Mesenchymal stem cell (in vitro differentiated cells and primary cell): ENCODE results near the gene JAK2.

Experiments
- DNase-seq: peaks from one replicate; pipeline ENCODE4 v3.0.0-alpha.2; 2013
- H2AFZ ChIP-seq: one replicate; pipeline ENCODE4 v1.6.1; 2013; ENCODE audit warnings: low read depth, mild to moderate bottlenecking, control low read depth, inconsistent platforms, low read length, moderate library complexity
- H2AK5ac ChIP-seq: 2 replicates; pipeline ENCODE4 v1.6.1; 2013; ENCODE audit warnings: low read length, moderate library complexity, mild to moderate bottlenecking, inconsistent platforms; ENCODE audit not compliant: severe bottlenecking
- H2BK120ac ChIP-seq: one replicate; pipeline ENCODE4 v1.6.1; 2013; ENCODE audit warnings: low read depth, mild to moderate bottlenecking, inconsistent platforms, low read length, moderate library complexity
- H2BK12ac ChIP-seq, 2 experiments: one replicate each; pipeline ENCODE4 v1.6.1; 2013; ENCODE audit warnings: inconsistent platforms in 2 of 2, low read length in 2 of 2, mild to moderate bottlenecking in 2 of 2, moderate library complexity in 2 of 2, control low read depth in 1 of 2
- H2BK15ac ChIP-seq: one replicate; pipeline ENCODE4 v1.6.1; 2013; ENCODE audit warnings: mild to moderate bottlenecking, low read depth, inconsistent platforms; ENCODE audit not compliant: poor library complexity, severe bottlenecking
- H2BK5ac ChIP-seq: 2 replicates; pipeline ENCODE4 v1.6.1; 2013; ENCODE audit warnings: low read depth, mild to moderate bottlenecking, low read length, control low read depth, inconsistent platforms; ENCODE audit not compliant: poor library complexity, severe bottlenecking
- H3K14ac ChIP-seq, 2 experiments: one replicate each; pipeline ENCODE4 v1.6.1; 2013; ENCODE audit warnings: inconsistent platforms in 2 of 2, low read length in 2 of 2, control low read depth in 1 of 2, mild to moderate bottlenecking in 1 of 2, moderate library complexity in 1 of 2
- H3K18ac ChIP-seq, 2 experiments: one replicate each; pipeline ENCODE4 v1.6.1; 2013; ENCODE audit warnings: inconsistent platforms in 2 of 2, low read length in 2 of 2, control low read depth in 1 of 2, low read depth in 1 of 2, mild to moderate bottlenecking in 1 of 2
- H3K23ac ChIP-seq, 2 experiments: one replicate each; pipeline ENCODE4 v1.6.1; 2013; ENCODE audit warnings: inconsistent platforms in 2 of 2, low read length in 2 of 2, mild to moderate bottlenecking in 2 of 2, moderate library complexity in 2 of 2, control low read depth in 1 of 2
- H3K27ac ChIP-seq: 2 replicates; pipeline ENCODE4 v1.5.1; 2013; ENCODE audit warnings: mild to moderate bottlenecking, moderate library complexity, low read length, control low read depth, inconsistent platforms; ENCODE audit not compliant: poor library complexity, severe bottlenecking
- H3K27me3 ChIP-seq, 2 experiments: 2 replicates each; pipeline versions ENCODE4 v1.6.1 to v1.7.0; 2013; ENCODE audit warnings: low read length in 2 of 2, mild to moderate bottlenecking in 2 of 2, moderate library complexity in 2 of 2, control low read depth in 1 of 2, inconsistent platforms in 1 of 2; ENCODE audit not compliant: control insufficient read depth in 1 of 2, insufficient read depth in 1 of 2
- H3K36me3 ChIP-seq, 2 experiments: 2 replicates each; pipeline versions ENCODE4 v1.6.1 to v1.7.0; 2013; ENCODE audit warnings: low read length in 2 of 2, control low read depth in 1 of 2, inconsistent platforms in 1 of 2, low read depth in 1 of 2, mild to moderate bottlenecking in 1 of 2; ENCODE audit not compliant: insufficient read depth in 2 of 2, control insufficient read depth in 1 of 2
- H3K4ac ChIP-seq, 2 experiments: one replicate each; pipeline ENCODE4 v1.6.1; 2013; ENCODE audit warnings: inconsistent platforms in 2 of 2, low read length in 2 of 2, mild to moderate bottlenecking in 2 of 2, moderate library complexity in 2 of 2, control low read depth in 1 of 2, low read depth in 1 of 2
- H3K4me1 ChIP-seq: 2 replicates; pipeline ENCODE4 v1.6.1; 2013; ENCODE audit warnings: low read depth, low read length, control low read depth; ENCODE audit not compliant: control insufficient read depth, insufficient read depth
- H3K4me2 ChIP-seq: 2 replicates; pipeline ENCODE4 v1.6.1; 2013; ENCODE audit warnings: low read length, mild to moderate bottlenecking, inconsistent platforms; ENCODE audit not compliant: poor library complexity, severe bottlenecking
- H3K4me3 ChIP-seq, 2 experiments: 2 replicates each; pipeline versions ENCODE4 v1.5.1 to v1.7.0; 2013; ENCODE audit warnings: low read length in 2 of 2, mild to moderate bottlenecking in 2 of 2, control low read depth in 1 of 2, low read depth in 1 of 2; ENCODE audit not compliant: insufficient read depth in 1 of 2
- H3K79me1 ChIP-seq: replicated peaks from 2 replicates; pipeline ENCODE4 v1.6.1; 2013; ENCODE audit warnings: mild to moderate bottlenecking, control low read depth, low read length, inconsistent platforms; ENCODE audit not compliant: poor library complexity, severe bottlenecking
- H3K9ac ChIP-seq: 2 replicates; pipeline ENCODE4 v1.7.0; 2013; ENCODE audit warnings: mild to moderate bottlenecking, low read length, moderate library complexity
- H3K9me3 ChIP-seq: 2 replicates; pipeline ENCODE4 v1.7.0; 2013; ENCODE audit warnings: mild to moderate bottlenecking, low read length; ENCODE audit not compliant: control insufficient read depth
- H4K8ac ChIP-seq: one replicate; pipeline ENCODE4 v1.6.1; 2013; ENCODE audit warnings: inconsistent platforms, mild to moderate bottlenecking, low read length, moderate library complexity
- H4K91ac ChIP-seq: one replicate; pipeline ENCODE4 v1.6.1; 2013; ENCODE audit warnings: mild to moderate bottlenecking, low read length, inconsistent platforms
- WGBS: methylation state at CpG from one replicate; pipeline ENCODE4 v1.1.7; 2013; ENCODE audit warnings: mixed read lengths; 5-methylcytosine and 5-hydroxymethylcytosine counted together

Gene JAK2

GRCh38 chr9:4987961-4988421, 2.9 kb downstream of the JAK2 start:
- no peak overlapping the region for H3K23ac ChIP-seq
- H2BK5ac ChIP-seq, result no peak overlapping the region
- peaks cover 12% of the 10 kb centered on the region for H3K79me1 ChIP-seq
- H4K8ac ChIP-seq, result no peak overlapping the region
- H2BK12ac ChIP-seq, result no peak overlapping the region
- peak; percentile 81 for DNase-seq
- WGBS, result no CpG with 5 or more reads among the region's 2 CpGs
- peaks cover 9% of the 10 kb centered on the region for H3K9me3 ChIP-seq
- H3K4ac ChIP-seq, result no peak overlapping the region
- H2BK15ac ChIP-seq, result no peak overlapping the region
- H3K4me1 ChIP-seq, result peaks cover 2% of the 10 kb centered on the region
- H2AFZ ChIP-seq, result no peak overlapping the region
- H3K27me3 ChIP-seq, result no peaks in the 10 kb centered on the region
- peak overlapping the region; percentile 53 for H3K9ac ChIP-seq
- no peak overlapping the region for H3K18ac ChIP-seq
- H3K4me2 ChIP-seq, result no peak overlapping the region
- H2AK5ac ChIP-seq, result no peak overlapping the region
- no peak overlapping the region for H2BK120ac ChIP-seq
- peaks cover 0 to 26% of the 10 kb centered on the region in 2 experiments for H3K36me3 ChIP-seq
- H3K4me3 ChIP-seq, result peak overlapping the region in 1 of 2 experiments; percentile 52
- no peak overlapping the region for H3K14ac ChIP-seq
- no peak overlapping the region for H4K91ac ChIP-seq
- H3K27ac ChIP-seq, result no peak overlapping the region

- no peaks in the 10 kb centered on the region for H3K27me3 ChIP-seq
- DNase-seq, result no peak
- H4K91ac ChIP-seq, result no peak overlapping the region
Measured at GRCh38 chr9:4992872-4993271, 7.8 kb downstream of the JAK2 start.

GRCh38 chr9:4994166-4994890, 9.3 kb downstream of the JAK2 start:
- peaks cover 9% of the 10 kb centered on the region for H3K9me3 ChIP-seq
- H2AK5ac ChIP-seq, result no peak overlapping the region
- H3K79me1 ChIP-seq, result peaks cover 23% of the 10 kb centered on the region
- no peaks in the 10 kb centered on the region for H3K27me3 ChIP-seq
- H4K91ac ChIP-seq, result no peak overlapping the region
- no peak overlapping the region for H2BK120ac ChIP-seq
- H3K36me3 ChIP-seq, result peaks cover 0 to 30% of the 10 kb centered on the region in 2 experiments
- H3K4me2 ChIP-seq, result no peak overlapping the region
- no peak for DNase-seq
- H3K9ac ChIP-seq, result no peak overlapping the region
- H3K4me1 ChIP-seq, result no peaks in the 10 kb centered on the region
- H4K8ac ChIP-seq, result no peak overlapping the region
- no peak overlapping the region for H3K4me3 ChIP-seq
- H3K27ac ChIP-seq, result no peak overlapping the region
- H2AFZ ChIP-seq, result no peak overlapping the region
- no peak overlapping the region for H2BK15ac ChIP-seq
- no peak overlapping the region for H3K23ac ChIP-seq
- no peak overlapping the region for H3K14ac ChIP-seq
- no peak overlapping the region for H2BK5ac ChIP-seq
- 76% methylated on average over 3 of the region's 4 CpGs for WGBS
- H3K18ac ChIP-seq, result no peak overlapping the region
- no peak overlapping the region for H2BK12ac ChIP-seq
- H3K4ac ChIP-seq, result no peak overlapping the region

More at GRCh38 chr9:4992872-4993271, 7.8 kb downstream of the JAK2 start:
- no peak overlapping the region for H3K14ac ChIP-seq
- no peak overlapping the region for H2BK12ac ChIP-seq
- no peak overlapping the region for H2BK15ac ChIP-seq
- peaks cover 9% of the 10 kb centered on the region for H3K9me3 ChIP-seq
- no peak overlapping the region for H3K18ac ChIP-seq
- no peak overlapping the region for H3K27ac ChIP-seq
- no peak overlapping the region for H3K23ac ChIP-seq
- H3K9ac ChIP-seq, result no peak overlapping the region
- no peak overlapping the region for H4K8ac ChIP-seq
- no peak overlapping the region for H3K4me3 ChIP-seq
- H2AFZ ChIP-seq, result no peak overlapping the region
- H2BK120ac ChIP-seq, result no peak overlapping the region
- no peak overlapping the region for H3K4ac ChIP-seq
- no peak overlapping the region for H3K4me2 ChIP-seq
- peaks cover 0 to 31% of the 10 kb centered on the region in 2 experiments for H3K36me3 ChIP-seq
- no peaks in the 10 kb centered on the region for H3K4me1 ChIP-seq
- H3K79me1 ChIP-seq, result peaks cover 25% of the 10 kb centered on the region
- no CpG with 5 or more reads among the region's 1 CpG for WGBS
- H2BK5ac ChIP-seq, result no peak overlapping the region
- H2AK5ac ChIP-seq, result no peak overlapping the region

GRCh38 chr9:4997196-4997595, 12.1 kb downstream of the JAK2 start:
- Histone ChIP-seq H3K4ac (no peak overlapping the region), H3K4me2 (no peak overlapping the region), H4K91ac (no peak overlapping the region), H3K4me1 (no peaks in the 10 kb centered on the region), H4K8ac (no peak overlapping the region), H3K36me3 (peaks cover 0 to 20% of the 10 kb centered on the region in 2 experiments), H3K14ac (no peak overlapping the region), H3K9me3 (peaks cover 9% of the 10 kb centered on the region), H2AFZ (no peak overlapping the region), H3K18ac (no peak overlapping the region), H3K27me3 (no peaks in the 10 kb centered on the region), H2BK15ac (no peak overlapping the region), H3K27ac (no peak overlapping the region), H2BK5ac (no peak overlapping the region), H3K9ac (no peak overlapping the region), H3K23ac (no peak overlapping the region), H3K79me1 (peaks cover 17% of the 10 kb centered on the region), H3K4me3 (peak overlapping the region in 1 of 2 experiments; percentile 52), H2AK5ac (no peak overlapping the region), H2BK12ac (no peak overlapping the region), H2BK120ac (no peak overlapping the region)
- DNase-seq, result no peak
- WGBS, result 80% methylated on average over 3 of the region's 3 CpGs
